ENCODE measurements around the gene CRABP2.

DNA sequence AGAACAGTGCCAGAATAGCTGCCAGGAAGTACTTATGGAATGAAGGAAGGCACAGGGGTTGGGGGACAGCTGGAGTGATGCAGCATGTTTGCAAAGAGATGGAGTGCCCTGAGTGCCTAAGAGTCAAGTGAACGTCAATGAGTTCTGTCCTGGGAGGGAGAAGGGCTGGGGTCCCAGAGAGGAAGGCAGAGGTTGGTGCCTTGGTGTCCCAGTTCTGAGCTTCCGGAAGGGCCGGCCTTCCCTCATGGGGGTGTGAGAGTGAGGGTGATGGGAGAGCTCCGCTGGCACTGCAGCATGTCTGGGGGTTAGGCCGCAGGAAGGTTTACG, 45.8 kb downstream of the CRABP2 start:
- TF ChIP-seq IKZF1 (conservative IDR thresholded peaks at IDR 0.05) = no peak
- no peak for TF ChIP-seq JUNB (IDR thresholded peaks at IDR 0.05)
- no peak for TF ChIP-seq RB1 (IDR thresholded peaks at IDR 0.05; ENCODE audit: borderline replicate concordance)
- TF ChIP-seq KDM1A (IDR thresholded peaks at IDR 0.05; ENCODE audit: borderline replicate concordance) = no peak
- TF ChIP-seq, protein P1, sequence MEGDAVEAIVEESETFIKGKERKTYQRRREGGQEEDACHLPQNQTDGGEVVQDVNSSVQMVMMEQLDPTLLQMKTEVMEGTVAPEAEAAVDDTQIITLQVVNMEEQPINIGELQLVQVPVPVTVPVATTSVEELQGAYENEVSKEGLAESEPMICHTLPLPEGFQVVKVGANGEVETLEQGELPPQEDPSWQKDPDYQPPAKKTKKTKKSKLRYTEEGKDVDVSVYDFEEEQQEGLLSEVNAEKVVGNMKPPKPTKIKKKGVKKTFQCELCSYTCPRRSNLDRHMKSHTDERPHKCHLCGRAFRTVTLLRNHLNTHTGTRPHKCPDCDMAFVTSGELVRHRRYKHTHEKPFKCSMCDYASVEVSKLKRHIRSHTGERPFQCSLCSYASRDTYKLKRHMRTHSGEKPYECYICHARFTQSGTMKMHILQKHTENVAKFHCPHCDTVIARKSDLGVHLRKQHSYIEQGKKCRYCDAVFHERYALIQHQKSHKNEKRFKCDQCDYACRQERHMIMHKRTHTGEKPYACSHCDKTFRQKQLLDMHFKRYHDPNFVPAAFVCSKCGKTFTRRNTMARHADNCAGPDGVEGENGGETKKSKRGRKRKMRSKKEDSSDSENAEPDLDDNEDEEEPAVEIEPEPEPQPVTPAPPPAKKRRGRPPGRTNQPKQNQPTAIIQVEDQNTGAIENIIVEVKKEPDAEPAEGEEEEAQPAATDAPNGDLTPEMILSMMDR (IDR thresholded peaks at IDR 0.05 in 2 of 3, conservative IDR thresholded peaks at IDR 0.05 in 1 of 3; ENCODE audit: control insufficient read depth in 2 of 3, extremely low read depth in 1 of 3, insufficient read depth in 1 of 3, low read depth in 3 of 3, low read length in 3 of 3) = no peak
- no peak for TF ChIP-seq MYC (IDR thresholded peaks at IDR 0.05; ENCODE audit: insufficient read depth, insufficient read length, insufficient replicate concordance, low read length, severe bottlenecking)
- no peak for TF ChIP-seq KAT2A (conservative IDR thresholded peaks at IDR 0.05; ENCODE audit: control insufficient read depth, low read depth, low read length)
- TF ChIP-seq SRF (IDR thresholded peaks at IDR 0.05; ENCODE audit: low read depth in 2 of 2, low read length in 2 of 2) = no peak
- TF ChIP-seq BCL11A (IDR thresholded peaks at IDR 0.05; ENCODE audit: low read depth, low read length) = no peak

Data from GM12878 (cell line).